ENCODE data around the gene IGLON5.

DNA sequence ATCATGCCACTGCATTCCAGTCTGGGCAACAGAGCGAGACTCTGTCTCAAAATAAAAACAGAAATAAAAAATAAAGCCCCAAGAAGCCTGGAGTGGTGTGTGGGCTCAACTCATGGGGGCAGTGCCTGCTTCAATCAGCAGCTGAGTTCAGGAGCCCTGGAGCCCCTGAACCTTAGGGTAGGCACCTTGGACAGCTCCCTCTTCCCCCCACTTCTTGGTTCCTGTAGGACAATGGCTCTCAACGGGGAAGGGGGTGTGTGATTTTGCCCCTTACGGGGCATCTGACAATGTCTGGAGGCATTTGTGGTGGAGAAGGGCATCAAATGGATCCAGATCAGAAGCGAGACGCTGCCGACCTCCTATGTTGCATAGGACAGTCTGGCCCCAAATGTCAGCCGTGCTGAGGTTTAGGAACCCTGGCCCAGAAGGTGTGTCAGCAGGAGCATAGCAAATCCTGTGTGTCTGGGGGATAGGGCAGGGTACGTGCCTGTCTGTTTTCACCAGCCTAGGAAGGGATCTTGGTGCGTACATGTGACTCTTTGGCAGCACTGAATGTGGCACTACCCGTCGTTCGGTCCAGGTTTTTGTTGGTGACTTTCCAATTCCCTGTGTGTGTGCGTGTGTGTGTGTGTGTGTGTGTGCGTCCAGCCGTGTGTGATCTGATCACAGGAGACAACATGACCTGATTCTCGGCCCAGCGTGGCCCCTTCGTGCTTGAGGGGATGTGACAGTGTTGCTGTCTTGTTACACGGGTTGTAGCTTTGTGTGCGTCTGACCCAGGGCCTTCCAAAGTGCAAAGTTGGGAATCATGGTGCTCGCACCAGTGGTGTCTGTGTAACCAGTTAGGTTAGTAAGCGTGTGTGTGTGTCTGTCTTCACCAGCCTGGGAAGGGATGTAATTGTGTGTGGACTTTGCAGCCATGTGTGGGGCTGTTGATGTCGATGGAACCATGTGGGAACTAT is 7.5 kb downstream of the IGLON5 start:
- TF ChIP-seq EZH2 (IDR thresholded peaks at IDR 0.05; ENCODE audit: low read depth, unreplicated experiment) (no peak), POLR2AphosphoS5 (IDR thresholded peaks at IDR 0.05; ENCODE audit: low read depth) (no peak)
- TF ChIP-seq, protein P1, sequence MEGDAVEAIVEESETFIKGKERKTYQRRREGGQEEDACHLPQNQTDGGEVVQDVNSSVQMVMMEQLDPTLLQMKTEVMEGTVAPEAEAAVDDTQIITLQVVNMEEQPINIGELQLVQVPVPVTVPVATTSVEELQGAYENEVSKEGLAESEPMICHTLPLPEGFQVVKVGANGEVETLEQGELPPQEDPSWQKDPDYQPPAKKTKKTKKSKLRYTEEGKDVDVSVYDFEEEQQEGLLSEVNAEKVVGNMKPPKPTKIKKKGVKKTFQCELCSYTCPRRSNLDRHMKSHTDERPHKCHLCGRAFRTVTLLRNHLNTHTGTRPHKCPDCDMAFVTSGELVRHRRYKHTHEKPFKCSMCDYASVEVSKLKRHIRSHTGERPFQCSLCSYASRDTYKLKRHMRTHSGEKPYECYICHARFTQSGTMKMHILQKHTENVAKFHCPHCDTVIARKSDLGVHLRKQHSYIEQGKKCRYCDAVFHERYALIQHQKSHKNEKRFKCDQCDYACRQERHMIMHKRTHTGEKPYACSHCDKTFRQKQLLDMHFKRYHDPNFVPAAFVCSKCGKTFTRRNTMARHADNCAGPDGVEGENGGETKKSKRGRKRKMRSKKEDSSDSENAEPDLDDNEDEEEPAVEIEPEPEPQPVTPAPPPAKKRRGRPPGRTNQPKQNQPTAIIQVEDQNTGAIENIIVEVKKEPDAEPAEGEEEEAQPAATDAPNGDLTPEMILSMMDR (conservative IDR thresholded peaks at IDR 0.05; ENCODE audit: low read depth in 2 of 2), result no peak; a peak in 1 of 4 replicates

All from GM23338 (cell line).